ENCODE measurements around the gene ANKS3. TPM values are rescaled to one million over a fixed set of nuclear protein-coding genes. Genes with fewer than 3 reads are reported as not detected.

ANKS3 gene
- total RNA-seq, 4 donors from 2014 or later: 11.5 to 36.5 (median 20.0) TPM

GRCh38 chr16:4763791-4764190, 29.7 kb upstream of the ANKS3 start:
- Histone ChIP-seq H3K27me3 (no peaks in the 10 kb centered on the region), H3K27ac (no peak overlapping the region), H3K9me3 (no peaks in the 10 kb centered on the region), H3K36me3 (peaks cover 58% of the 10 kb centered on the region), H3K4me1 (peaks cover 32% of the 10 kb centered on the region), H3K4me3 (no peak overlapping the region)
- TF ChIP-seq POLR2A (IDR thresholded peaks at IDR 0.05): no peak
- no peak for TF ChIP-seq EP300 (IDR thresholded peaks at IDR 0.05)
- TF ChIP-seq POLR2AphosphoS5 (IDR thresholded peaks at IDR 0.05): no peak
- no peak for TF ChIP-seq CTCF (IDR thresholded peaks at IDR 0.05)
- WGBS: 94% methylated on average over 3 of the region's 7 CpGs
- no peak for DNase-seq (ENCODE audit: low spot score in 2 of 2)

GRCh38 chr16:4762205-4762604, 28.1 kb upstream of the ANKS3 start:
- DNase-seq (ENCODE audit: low spot score in 2 of 2): no peak
- Histone ChIP-seq H3K4me3 (no peak overlapping the region), H3K36me3 (peaks cover 73% of the 10 kb centered on the region), H3K4me1 (peaks cover 19% of the 10 kb centered on the region), H3K27ac (no peak overlapping the region), H3K27me3 (no peaks in the 10 kb centered on the region), H3K9me3 (no peaks in the 10 kb centered on the region)
- TF ChIP-seq CTCF (IDR thresholded peaks at IDR 0.05) (no peak), EP300 (IDR thresholded peaks at IDR 0.05) (no peak), POLR2AphosphoS5 (IDR thresholded peaks at IDR 0.05) (no peak), POLR2A (IDR thresholded peaks at IDR 0.05) (no peak)
- 90% methylated on average over 2 of the region's 9 CpGs for WGBS

- TF ChIP-seq EP300 (IDR thresholded peaks at IDR 0.05): no peak
- no peak for TF ChIP-seq POLR2A (IDR thresholded peaks at IDR 0.05)
- TF ChIP-seq CTCF (IDR thresholded peaks at IDR 0.05): no peak
- Histone ChIP-seq H3K36me3 (peaks cover 90% of the 10 kb centered on the region), H3K4me3 (no peak overlapping the region), H3K9me3 (no peaks in the 10 kb centered on the region), H3K4me1 (peaks cover 6% of the 10 kb centered on the region), H3K27ac (no peak overlapping the region), H3K27me3 (no peaks in the 10 kb centered on the region)
- DNase-seq (ENCODE audit: low spot score in 2 of 2): no peak
- WGBS: 85% methylated on average over 15 of the region's 23 CpGs
Measured at GRCh38 chr16:4760221-4760910, 26.3 kb upstream of the ANKS3 start.

- WGBS: 95% methylated on average over 6 of the region's 6 CpGs
- DNase-seq (ENCODE audit: low spot score in 2 of 2): no peak
Measured at GRCh38 chr16:4755687-4756086, 21.6 kb upstream of the ANKS3 start.

GRCh38 chr16:4754865-4755264, 20.8 kb upstream of the ANKS3 start:
- no peaks in the 10 kb centered on the region for H3K4me1 ChIP-seq
- H3K27me3 ChIP-seq: no peaks in the 10 kb centered on the region
- H3K9me3 ChIP-seq: no peaks in the 10 kb centered on the region
- WGBS: 97% methylated on average over 4 of the region's 4 CpGs
- no peak for DNase-seq (ENCODE audit: low spot score in 2 of 2)
- TF ChIP-seq POLR2AphosphoS5 (IDR thresholded peaks at IDR 0.05) (no peak), POLR2A (IDR thresholded peaks at IDR 0.05) (no peak), EP300 (IDR thresholded peaks at IDR 0.05) (no peak)
- peaks cover 96% of the 10 kb centered on the region for H3K36me3 ChIP-seq
- H3K4me3 ChIP-seq: no peak overlapping the region
- H3K27ac ChIP-seq: no peak overlapping the region

More at GRCh38 chr16:4755687-4756086, 21.6 kb upstream of the ANKS3 start:
- Histone ChIP-seq H3K27ac (no peak overlapping the region), H3K9me3 (no peaks in the 10 kb centered on the region), H3K4me3 (no peak overlapping the region), H3K27me3 (no peaks in the 10 kb centered on the region), H3K36me3 (peaks cover 97% of the 10 kb centered on the region), H3K4me1 (no peaks in the 10 kb centered on the region)
- TF ChIP-seq POLR2AphosphoS5 (IDR thresholded peaks at IDR 0.05) (no peak), EP300 (IDR thresholded peaks at IDR 0.05) (no peak), POLR2A (IDR thresholded peaks at IDR 0.05) (no peak), CTCF (IDR thresholded peaks at IDR 0.05) (no peak)
